Stimulated activated CD4-positive, alpha-beta T cell treated with anti-CD3 and anti-CD28 coated beads, Interleukin-12 subunit alpha, Interleukin-12 subunit beta, amount 100 ng/mL, for 24 hours (primary cell): ENCODE data around the gene NLRP9.

ENCODE experiments used
- DNase-seq, 2 experiments: peaks; one replicate each; pipeline ENCODE4 v3.0.0-alpha.2; 2020; ENCODE audit warnings: low read depth in 2 of 2

NLRP9 gene

DNA sequence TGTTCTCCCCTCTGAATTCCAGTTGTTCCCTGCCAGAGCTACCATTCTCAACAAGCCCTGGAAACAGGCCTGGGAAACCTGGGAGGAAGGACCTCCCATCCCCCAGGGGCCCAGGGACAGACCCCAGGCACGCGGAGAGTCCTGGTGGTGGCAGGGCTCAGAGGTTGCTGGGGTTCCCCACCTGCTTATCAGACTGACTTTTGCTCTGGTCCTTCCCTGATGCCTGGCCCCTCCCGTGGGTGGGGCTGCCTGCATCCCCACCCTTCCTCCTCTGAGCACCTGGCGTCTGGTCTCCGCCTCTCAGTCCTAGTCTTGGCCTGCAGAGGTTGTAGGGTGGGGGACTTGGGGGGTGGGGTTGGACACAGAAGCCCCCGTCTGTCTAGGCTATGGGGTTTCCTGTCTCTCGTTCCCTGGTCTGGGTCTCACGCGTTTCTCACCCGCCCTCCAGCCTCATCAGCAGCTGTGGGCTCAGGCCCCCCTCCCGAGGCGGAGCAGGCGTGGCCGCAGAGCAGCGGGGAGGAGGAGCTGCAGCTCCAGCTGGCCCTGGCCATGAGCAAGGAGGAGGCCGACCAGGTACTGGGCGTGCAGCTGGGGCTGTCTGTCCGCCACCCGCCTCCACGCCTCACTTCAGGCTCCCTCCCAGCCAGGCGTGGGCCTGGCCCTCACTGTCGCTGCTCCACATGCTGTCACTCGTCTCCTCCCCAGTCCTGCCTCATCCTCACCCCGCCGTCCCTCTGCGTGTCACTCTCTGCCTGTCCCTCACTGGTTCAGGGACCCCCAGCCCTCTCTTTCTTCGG is 49.6 kb downstream of the NLRP9 start:
- DNase-seq, result no peak

DNA sequence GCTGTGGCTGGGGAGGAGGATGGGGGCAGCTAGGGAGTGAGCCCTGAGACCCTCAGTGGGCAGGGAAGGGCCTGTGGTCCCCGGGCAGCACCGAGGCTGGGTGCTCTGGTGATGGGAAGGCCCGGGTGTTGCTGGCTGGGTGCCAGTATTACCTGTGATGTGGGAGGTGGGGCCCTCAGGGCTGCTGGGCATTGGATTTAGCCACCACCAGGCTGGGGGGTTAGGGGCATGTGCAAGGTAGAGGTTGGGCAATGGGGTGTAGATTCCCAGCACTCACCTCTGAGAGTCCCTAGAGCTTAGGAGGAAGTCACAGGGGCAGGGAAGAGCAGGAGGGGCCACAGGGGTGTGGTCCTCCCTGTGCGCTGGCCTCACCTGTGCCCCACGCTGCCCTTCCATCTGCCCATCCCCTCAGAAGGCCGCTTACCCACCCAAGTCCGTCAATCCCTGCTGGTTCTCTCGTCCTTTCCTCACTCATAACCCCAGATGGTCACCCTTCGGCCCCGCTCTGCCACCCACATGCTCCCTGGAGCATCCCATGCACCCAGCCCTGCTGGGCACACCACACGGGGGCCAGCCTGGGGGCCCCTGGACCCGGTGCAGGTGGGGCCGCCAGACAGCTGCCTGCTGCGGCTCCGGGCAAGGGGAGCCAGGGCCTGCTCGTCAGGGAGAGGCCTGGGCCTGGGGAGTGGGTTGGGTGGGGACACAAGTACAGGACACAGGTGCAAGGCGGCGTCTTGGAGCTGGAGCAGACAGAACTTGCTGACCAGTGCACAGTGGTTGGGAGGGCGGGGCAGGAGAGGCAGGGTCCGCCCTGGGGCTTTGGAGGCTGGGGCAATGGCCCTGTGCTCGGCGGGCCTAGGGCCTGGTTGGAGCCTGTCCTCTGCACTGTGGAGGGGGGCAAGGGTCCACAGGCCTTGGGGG is 50.7 kb downstream of the NLRP9 start:
- no peak for DNase-seq

DNA sequence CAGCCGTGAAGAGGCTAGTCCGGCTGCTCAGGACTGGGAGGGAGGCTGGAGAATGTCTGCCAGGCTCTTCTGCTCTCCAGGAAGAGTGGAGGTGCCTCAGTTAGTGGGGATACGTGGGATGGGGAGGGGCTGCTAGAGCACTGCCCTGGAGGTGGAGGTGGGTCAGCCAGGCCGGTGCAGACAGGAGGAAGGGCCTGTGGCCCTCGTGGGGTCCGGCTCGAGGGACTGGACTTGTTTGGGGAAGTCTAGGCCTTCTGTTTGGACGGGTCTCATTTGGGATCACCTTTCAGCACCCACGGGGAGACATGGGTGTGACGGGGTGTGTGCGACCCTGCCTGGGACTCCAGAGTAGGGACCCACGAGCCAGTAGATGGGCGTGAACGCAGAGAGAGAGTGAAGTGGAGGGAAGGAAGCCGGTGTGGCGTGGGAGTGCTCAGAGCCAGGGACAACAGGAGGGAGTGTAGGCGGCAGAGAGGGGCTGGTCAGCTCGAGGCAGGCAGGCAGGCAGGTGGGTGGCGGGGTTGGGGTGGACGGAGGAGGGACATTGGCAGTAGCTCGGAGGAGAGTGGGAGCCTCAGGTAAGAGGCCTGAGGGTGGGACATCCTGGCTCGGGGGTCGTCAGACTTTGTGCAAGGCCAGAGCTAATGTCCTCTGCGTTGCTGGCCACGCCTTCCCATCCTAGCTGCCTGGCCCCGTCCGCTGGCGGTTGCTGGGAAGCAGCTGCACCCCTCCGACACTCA is 51.7 kb downstream of the NLRP9 start:
- no peak for DNase-seq

DNA sequence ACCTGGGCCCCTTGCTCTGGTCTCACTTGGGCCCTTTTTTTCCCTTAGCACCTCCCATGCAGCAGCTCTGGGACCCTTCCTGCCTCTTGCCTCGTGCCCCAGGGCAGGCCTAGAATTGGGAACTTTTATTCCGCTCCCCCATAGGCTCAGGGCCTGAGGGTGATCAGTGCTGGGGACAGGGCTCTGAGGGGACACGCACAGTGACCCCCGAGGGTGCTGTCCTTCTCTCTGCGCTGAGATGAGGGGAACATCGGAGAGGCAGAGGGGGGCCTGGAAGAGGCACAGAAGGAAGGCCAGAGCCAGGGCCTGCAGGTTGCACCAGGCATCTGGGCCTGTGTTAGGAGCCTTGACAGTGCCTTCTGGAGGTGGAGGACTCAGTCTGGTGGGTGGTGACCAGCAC is 52.4 kb downstream of the NLRP9 start:
- DNase-seq, result no peak

DNA sequence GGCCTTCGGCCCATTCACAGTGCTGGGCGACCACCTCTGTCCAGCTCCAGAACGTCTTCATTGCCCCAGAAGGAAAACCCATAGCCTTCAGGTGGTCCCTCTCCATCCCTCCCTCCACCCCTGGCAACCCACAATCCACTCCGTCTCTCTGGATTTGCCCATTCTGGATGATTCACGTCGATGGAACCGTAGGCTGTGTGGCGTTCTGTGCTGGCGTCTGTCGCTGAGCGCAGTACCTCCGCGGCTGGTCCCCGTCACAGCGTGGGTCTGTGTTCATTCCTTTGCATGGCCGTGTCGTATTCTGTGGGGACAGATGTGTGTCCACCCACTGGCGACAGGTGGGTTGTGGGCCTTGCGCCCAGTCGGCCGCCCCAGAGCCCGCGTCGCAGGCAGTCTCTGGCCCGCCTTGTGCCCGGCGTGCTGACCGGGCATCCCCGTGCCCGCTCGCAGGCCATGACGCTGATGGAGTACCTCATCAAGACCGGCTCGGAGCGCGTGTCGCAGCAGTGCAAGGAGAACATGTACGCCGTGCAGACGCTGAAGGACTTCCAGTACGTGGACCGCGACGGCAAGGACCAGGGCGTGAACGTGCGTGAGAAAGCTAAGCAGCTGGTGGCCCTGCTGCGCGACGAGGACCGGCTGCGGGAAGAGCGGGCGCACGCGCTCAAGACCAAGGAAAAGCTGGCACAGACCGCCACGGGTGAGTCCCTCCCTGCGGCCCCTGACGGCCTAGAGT is 53.1 kb downstream of the NLRP9 start:
- no peak for DNase-seq

DNA sequence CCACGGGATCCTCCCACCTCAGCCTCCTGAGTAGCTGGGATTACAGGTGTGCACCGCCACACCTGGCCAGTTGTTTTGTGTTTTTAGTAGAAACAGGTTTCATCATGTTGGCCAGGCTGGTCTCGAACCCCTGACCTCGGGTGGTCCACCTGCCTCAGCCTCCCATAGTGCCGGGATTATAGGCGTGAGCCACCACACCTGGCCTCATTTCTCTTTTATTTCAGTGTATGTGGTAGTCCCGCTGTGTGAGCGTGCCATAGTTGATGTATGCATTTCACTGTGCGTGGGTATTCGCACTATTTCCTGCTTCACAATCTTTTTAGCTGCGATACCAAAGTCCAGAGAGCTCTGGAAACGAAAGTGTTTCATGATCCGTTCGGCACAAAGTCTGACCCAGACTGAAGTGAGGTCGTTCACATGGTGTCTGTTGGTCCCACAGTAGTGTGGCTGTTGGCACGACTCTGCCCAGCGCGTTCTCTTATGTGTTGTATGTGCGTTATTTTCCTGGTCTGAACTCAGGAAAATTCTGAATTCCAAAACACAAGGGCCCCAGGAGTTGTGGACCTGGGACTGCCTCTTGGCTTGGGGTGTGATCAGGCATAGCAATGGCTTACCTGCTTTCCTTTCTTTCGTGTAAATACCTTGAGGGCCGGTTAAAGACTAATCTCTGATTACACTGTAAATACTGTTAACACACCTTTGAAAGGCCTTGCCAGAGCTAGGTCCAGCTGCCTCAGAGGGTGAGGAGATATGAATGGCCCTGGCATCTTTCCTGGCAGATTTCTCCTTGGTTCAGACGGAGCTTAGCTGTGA is 54.5 kb downstream of the NLRP9 start:
- no peak for DNase-seq

DNA sequence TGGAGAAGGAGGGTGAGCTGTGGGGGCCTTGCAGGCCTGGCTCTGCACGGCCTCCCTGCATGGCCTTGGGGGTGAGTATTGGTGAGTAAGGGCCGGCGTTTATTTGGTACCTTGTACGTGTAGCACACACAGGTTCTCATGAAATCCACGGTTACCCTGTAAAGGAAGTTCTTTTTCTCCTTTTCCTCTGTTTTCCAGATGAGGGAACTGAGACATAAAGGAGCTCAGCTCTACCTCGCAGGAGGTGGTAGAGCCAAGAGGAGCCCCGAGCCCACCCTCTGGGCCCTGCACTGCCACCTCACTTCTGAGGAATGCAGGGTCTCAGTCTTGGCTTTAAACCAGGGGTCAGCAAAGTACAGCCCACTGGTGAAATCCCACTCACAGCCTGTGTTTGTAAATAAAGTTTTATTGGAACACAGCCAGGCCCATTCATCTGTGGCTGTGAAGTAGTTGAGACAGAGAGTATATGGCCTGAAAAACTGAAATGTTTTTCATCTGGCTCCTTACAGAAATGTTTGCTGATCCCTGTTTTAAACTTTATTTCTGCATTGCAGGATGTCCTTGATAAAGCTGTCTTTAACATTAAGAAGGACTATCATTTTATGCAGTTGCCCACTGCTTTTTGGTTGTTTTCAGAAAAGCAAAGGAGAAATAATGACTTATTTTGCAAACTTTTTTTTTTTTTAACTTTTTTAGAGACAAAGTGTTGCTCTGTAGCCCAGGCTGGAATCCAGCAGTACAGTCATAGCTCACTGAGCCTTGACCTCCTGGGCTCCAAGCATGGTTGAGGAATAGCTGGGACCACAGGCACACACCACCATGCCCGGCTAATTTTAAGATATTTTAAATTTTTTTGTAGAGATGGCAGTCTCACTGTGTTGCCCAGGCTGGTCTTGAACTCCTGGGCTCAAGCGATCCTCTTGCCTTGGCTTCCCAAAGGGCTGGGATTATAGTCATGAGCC is 56.8 kb downstream of the NLRP9 start:
- no peak for DNase-seq

DNA sequence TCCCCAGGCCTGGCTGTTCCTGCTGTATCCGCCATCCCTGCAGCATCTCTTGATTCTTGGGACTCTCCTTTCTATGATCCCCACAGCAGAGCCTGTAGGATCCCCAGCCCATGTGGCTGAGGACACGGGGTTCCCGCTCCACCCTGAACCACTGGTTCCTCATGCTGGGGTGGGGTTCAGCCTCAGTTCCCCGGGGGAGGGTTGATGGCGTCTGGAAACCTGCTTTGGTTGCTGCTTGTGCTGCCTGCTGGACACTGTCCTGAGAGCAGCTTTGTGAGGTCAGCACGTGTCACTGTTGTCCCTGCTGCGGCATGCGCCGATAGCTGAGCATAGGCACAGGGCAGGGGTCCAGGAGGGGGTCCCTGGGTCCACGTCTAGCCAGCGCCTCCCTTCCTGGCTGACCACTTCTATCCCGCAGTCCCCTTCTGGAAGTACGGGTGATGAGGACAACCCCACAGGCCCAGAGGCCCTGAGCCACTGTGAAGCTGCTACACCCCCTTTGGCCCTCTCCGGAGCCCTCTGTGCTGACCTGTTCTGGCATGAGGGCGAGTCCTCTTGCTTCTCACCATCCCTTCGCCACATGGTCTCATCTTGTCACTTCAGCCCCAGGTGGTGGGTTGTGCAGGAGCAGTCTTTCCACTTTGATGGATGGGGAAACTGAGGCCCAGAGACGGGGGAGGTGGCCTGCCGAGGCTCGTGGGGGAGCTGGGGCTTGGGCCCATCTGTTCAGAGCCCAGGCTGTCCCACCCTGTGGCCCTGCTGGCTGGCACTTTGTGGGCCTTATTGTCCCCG is 57.7 kb downstream of the NLRP9 start:
- no peak for DNase-seq

DNA sequence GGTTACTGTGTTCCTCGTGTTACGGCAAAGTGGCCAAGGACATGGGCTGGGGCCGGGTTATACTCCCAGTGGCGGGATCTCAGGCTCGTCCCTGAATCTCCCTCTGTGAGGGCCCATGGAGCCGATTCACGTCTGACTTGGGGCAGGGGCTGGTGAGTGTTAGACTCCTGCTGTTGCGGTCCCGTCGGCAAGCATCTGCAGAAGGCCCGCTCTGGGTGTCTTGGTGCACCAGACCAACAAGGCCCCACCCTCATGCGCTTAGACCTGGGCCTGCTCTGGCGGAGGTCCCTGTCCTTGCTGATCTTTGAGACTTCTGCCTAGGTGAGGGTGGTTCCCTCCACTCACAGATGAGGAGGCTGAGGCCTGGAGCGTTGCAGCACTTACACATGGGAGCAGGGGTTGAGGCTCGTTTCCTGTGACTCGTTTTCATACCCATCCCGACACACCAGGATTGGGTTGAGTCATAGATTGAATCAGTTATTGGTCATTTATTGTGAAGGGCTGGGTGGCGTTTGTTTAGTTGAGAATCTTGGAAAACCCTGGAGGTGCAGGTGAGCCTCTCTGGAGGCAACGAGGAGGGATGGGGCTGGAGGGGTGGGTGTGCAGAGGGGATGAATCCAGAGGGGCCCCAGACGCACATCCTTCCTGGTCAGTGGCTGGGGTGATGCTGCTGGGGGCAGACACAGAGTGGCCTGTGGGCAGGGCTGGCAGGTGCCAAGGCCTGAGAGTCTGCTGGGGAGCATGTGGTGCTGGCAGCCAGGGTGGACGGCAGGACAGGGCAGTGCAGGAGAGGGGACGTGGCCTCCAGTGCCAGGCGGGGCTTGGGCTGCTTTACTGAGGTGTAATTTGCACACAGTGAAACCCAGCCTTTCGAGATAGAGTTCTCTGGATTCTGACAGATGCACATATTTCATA is 58.6 kb downstream of the NLRP9 start:
- no peak for DNase-seq

DNA sequence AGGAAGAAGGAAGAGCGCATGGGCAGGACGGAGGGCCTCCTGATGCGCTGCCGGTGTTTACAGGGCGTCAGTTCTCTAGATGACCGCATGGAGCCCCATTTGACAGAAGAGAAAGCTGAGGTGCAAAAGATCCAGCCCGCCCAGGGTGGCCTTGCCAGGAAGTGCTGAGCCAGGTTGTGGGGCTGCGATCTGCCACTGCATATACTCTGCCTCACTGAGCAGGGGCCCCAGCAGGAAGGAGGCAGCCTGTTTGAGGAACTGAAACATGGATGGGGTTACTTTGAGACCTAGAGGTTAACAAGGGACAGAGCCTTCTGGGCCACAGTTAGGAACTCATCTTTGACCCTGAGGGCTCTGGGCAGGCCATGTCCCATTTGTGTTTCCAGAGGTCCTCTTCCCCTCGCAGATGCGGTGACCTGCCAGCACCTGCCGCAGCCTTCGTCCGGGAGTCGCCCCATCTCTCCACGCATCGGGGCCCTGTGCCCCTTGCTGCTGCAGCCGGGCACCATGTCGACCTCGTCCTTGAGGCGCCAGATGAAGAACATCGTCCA is 60.0 kb downstream of the NLRP9 start:
- no peak for DNase-seq

DNA sequence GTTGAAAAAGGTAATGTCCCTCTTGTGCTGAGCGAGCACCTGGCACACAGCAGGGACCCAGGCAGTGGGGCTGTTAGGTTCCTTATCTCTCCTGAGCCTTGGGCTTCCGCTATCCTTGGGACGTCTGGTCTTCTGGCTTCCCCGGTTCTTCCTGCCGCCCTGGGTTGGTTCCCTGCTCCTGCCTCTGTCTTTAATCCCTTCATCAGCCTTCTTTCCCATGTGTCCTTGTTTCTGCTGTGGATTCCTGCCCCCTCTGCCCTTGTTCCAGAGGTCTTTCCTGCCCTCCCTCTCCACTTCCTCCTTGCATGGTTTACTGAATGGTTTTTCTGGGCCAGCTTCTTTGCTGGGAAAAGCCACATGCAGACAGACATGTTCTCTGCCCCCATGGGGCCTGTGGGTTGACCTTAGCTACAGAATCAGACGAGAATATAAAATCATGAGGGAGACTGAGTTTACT is 60.6 kb downstream of the NLRP9 start:
- DNase-seq, result no peak

DNA sequence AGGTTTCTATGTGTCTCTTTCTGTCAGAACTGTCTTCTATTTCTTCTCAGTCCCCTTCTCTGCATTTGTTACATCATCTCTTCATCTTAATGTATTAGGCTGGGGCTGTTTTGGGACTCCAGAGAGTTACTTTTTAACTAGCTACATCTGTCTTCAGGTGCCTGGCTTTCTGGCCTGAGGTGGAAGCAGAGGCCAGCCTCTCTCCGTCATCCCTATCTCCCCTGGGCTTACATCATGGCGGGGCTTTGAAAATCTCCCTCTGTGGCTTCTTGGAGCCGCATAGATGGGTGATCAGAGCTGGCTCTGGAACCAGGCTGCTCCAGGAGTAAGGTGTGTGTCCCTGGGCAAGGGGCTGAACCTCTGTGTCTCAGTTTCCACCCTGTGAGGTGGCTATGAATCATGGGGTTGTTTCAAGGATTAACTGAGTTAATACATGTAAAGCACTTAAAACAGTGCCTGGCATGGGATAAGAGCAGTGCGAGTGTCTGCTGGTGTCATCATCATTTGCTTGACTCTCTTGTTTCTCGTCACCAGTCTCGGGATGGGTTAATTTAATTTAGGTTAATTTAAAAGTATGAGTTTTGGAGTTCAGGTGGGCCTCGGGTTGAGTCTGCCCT is 61.2 kb downstream of the NLRP9 start:
- DNase-seq, result no peak

DNA sequence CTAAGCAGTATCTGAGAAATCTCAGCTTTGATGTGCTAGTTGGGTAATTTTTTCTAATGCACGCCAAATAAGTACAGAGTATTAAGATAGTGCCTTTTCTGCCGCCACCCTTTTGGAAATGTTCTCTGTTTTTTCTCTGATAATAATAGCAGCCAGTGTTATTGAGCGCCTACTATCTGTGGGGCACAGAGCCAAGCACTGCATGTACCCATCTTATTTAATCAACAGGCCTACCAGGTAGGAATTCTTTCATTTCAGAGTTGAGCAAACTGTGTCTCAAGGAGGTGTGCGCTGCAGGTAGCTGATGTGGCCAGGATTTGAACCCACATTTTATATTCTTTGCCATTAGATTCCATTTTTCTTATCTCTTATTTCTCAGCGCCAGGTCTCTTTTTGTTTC is 61.8 kb downstream of the NLRP9 start:
- no peak for DNase-seq

DNA sequence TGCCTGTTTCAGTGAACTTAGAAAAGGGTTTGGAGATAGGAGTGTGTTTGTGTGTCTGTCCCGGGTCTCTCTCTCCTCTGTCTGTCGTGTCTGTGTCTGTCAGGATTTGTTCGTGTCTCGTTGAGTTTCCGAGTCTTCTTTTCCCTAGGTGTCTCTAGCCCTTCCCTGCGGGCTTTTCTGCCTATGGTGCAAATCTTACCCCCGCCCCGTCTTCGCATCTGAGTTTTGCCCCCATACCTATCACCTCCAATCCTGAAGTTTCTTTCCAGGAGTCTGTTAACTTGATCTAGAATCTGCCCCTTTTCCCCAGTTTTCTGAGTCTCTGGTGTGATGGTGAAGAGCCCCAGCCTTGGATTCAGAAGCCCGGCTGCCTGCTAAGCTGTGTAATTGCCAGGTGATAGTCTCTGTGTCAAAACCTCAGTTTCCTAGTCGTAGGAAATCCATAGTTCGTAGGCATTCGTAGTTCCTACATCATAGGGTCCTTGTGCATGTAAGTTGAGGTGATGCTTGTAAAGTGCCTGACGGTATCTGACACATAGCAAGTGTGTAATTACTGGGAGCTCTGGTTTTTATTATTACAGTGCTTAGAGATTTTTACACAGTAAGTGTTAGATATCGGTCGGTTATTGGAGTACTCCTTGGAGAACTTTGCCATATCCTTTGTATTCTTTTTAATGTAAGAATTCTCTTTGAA is 62.4 kb downstream of the NLRP9 start:
- DNase-seq, result no peak

DNA sequence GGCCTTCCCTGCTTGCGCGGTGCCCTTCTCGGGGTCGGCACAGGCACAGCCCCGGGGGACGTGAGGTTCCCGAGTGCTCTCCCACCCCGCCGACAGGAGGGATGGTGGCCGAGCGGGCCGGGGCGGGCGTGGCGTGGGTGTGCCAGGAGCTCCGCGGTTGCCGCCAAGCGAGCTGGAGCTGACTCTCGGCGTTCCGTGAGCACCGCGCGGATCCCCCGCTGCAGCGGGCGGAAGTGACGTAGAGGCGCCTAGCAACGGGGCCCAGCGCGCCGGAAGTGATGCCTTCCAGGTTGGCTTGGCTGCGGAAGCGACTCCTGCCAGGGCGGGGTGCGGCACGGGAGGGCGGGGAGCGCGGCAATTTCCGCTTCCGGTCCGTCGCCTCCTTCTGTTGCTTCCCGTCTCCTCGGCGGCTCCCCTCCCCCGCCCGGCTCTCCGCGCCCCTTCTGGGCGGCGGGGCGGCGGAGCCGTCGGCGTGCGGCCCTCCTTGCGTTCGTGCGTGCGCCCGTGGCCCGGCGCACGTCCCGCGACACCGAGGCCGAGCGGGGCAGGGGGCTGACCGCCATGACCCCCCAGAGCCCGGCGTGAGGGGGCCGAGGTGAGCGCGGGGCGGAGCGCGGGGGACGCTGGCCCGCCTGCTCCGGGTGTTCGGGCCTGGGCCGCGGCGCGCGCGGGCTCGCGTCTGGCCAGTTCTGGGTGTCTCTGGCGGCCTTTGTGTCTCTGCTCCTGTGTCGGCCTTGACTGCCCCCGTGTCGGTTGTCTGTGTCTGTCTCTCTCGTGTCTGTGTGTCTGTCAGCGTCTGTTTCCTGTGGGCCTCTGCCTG is 63.2 kb downstream of the NLRP9 start, which contains the start of gene EPN1:
TSS of gene EPN1 (plus strand) at position 386 of the 820 bp plus-strand sequence. CDS start 3,402 bp downstream, outside the sequence.
- peak; percentile 95 to 96 for DNase-seq
